Heart right ventricle (tissue), 16 donors: ENCODE data around the gene PAPPA. TPM values are rescaled to one million over a fixed set of nuclear protein-coding genes. Genes with fewer than 3 reads are reported as not detected.

ENCODE experiments used
- ATAC-seq, 8 donors: fragments of 200-7000 bp; cut with Tn5 transposase; one replicate each; pipeline ENCODE4 v1.9.1; 2020; ENCODE audit warnings: mild to moderate bottlenecking in 8 of 8, moderate library complexity in 8 of 8, moderate number of reproducible peaks in 1 of 8
- DNase-seq, 2 donors: peaks; one replicate each; pipeline ENCODE4 v3.0.0-alpha.2; 2020
- H3K27ac ChIP-seq, 10 donors: fragments of 200-600 bp; sonication (generic) in 2 of 10; one replicate each; pipeline versions ENCODE4 v1.5.0 to v1.8.0; 2020 to 2022; ENCODE audit warnings: mild to moderate bottlenecking in 3 of 10
- H3K27me3 ChIP-seq, 7 donors: fragments of 200-600 bp; one replicate each; pipeline ENCODE4 v1.8.0; 2021 to 2022; ENCODE audit warnings: mild to moderate bottlenecking in 2 of 7
- H3K36me3 ChIP-seq, 9 donors: fragments of 200-600 bp; sonication (generic) in 1 of 9; one replicate each; pipeline versions ENCODE4 v1.5.0 to v1.8.0; 2020 to 2022; ENCODE audit warnings: mild to moderate bottlenecking in 2 of 9
- H3K4me1 ChIP-seq, 9 donors: fragments of 200-600 bp; sonication (generic) in 1 of 9; one replicate each; pipeline versions ENCODE4 v1.5.0 to v1.8.0; 2020 to 2022; ENCODE audit warnings: mild to moderate bottlenecking in 4 of 9
- H3K4me3 ChIP-seq, 10 donors: fragments of 200-600 bp; sonication (generic) in 2 of 10; one replicate each; pipeline versions ENCODE4 v1.5.0 to v1.8.0; 2020 to 2022; ENCODE audit warnings: mild to moderate bottlenecking in 7 of 10, moderate library complexity in 2 of 10
- H3K9me3 ChIP-seq, 11 donors: fragments of 200-600 bp in 10 of 11; sonication (generic) in 2 of 11; one replicate each; pipeline versions ENCODE4 v1.5.0 to v1.8.0; 2013 to 2022; ENCODE audit warnings: mild to moderate bottlenecking in 2 of 11, control low read depth in 1 of 11, moderate library complexity in 1 of 11
- CTCF ChIP-seq, 9 donors: fragments of 200-600 bp; sonication (generic) in 2 of 9; IDR thresholded peaks; one replicate each; pipeline versions ENCODE4 v1.5.0 to v1.8.0; 2021 to 2022; ENCODE audit warnings: antibody characterized with exemption in 9 of 9, mild to moderate bottlenecking in 5 of 9, moderate library complexity in 1 of 9
- WGBS, 2 donors: extraction: QIAGEN DNeasy Blood & Tissue Kit; methylation state at CpG; one replicate each; pipeline ENCODE4 v1.1.7; 2013; ENCODE audit warnings: inconsistent platforms in 1 of 2; 5-methylcytosine and 5-hydroxymethylcytosine counted together
- intact Hi-C, 10 donors: fragments of 100-400 bp; cut with DNase I; formaldehyde crosslinking; loops; one replicate each; pipeline versions ENCODE4 v1.11.1 to v1.14.2; 2022
- polyA plus RNA-seq, 2 donors: library from polyadenylated mRNA; stranded (reverse); fragments of 200-250 nt; gene quantifications; one replicate each; pipeline ENCODE4 v1.2.3, GENCODE V29; 2013
- total RNA-seq, 10 donors: library from RNA; stranded (reverse); fragmentation: NEBNext Ultra II Directional in 3 of 10; extraction: Animal tissue kit (Norgen Biotek cat#: 25700) in 3 of 10; gene quantifications; one replicate each; pipeline versions ENCODE4 v1.2.1 to v1.2.4, GENCODE V29; 2021 to 2023
- donor health status: Arrhythmogenic right ventricular cardiomyopathy.
- donor health status: ischemic (EF 13 %, LVEDD 7.1; RV severe dilation, severe dysfunction).
- donor health status: healthy with polysubstance abuse.
- donor health status: DM: no; HTN: yes; CAD: no.
- donor health status: DM: no; HTN: no; CAD: no.
- donor health status: ischemic (EF 25% LVEDD 6.9; RV normal size, moderate dysfunction).
- donor health status: ischemic (EF 25% LVEDD 5.7; RV mildly dilated, moderate dysfunction).
- donor health status: healthy.
- donor health status: DM: yes; HTN: yes; CAD: no.
- donor health status: Ischemic cardiomyopathy.
- donor health status: ischemic (EF 35%, LVEDD 5.7; RV mildly dilated, moderate dysfunction).
- donor health status: nonischemic (EF 11% LVEDD 7.7; RV severe dilation, severe dysfunction).
- donor health status: DM: yes; HTN: yes; CAD: no.
- donor health status: PGD.
- donor health status: ischemic (EF 29% LVEDD 5.4; RV normal size, mild dysfunction).
- donor health status: nonischemic (EF 23%, LVEDD 6.1; RV moderate dilation, normal function).

PAPPA gene
- total and polyA plus RNA-seq, 12 donors: 0.15 to 3.4 (median 1.2) TPM

DNA sequence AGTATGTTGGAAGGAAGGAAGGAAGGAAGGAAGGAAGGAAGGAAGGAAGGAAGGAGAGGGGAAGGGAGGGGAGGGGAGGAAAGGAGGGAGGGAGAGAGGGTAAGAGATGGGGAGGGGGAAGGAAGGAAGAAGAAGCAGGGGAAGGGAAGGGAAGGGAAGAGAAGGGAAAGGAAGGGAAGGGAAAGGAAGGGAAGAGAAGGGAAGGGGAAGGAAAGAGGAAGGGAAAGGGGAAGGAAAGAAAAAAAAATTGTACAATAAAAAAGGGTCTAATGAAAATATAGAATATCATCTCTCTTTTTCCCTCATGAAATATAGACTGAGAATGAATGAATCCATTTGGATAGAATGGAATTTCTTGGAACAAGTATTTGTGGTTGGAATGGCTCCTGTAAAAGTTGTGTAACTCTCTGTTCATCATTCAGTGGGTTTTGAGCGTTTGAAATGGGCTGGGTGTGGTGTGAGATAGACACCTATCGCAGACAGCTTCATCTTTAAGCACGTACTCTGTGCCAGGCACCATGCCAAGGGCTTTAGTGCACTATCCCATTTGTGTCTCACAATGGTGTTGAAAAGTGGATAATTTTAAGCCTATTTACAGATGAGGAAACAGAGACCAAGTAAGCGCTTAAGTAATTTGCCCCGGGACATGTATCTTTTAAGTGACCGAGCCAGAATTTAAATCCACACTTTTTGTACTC is 11.6 kb upstream of the PAPPA start:
- ATAC-seq (no peak), DNase-seq (no peak)
- 71 to 72% methylated on average over 6 of the region's 6 CpGs for WGBS, 2 donors
- peaks cover 0 to 19% (median 0%) of the 10 kb centered on the region in 7 donors for H3K27me3 ChIP-seq
- TF ChIP-seq CTCF (IDR thresholded peaks at IDR 0.05): no peak
- no peak overlapping the region for H3K27ac ChIP-seq
- no peaks in the 10 kb centered on the region for H3K9me3 ChIP-seq
- no peak overlapping the region for H3K4me3 ChIP-seq
- no peaks in the 10 kb centered on the region for H3K4me1 ChIP-seq
- intact Hi-C loops: loop anchor here in 2 of 10 donors (10.0 kb wide), 2 partner anchors 257 to 547 kb away; no protein-coding TSS in a partner anchor
- H3K36me3 ChIP-seq: no peaks in the 10 kb centered on the region

DNA sequence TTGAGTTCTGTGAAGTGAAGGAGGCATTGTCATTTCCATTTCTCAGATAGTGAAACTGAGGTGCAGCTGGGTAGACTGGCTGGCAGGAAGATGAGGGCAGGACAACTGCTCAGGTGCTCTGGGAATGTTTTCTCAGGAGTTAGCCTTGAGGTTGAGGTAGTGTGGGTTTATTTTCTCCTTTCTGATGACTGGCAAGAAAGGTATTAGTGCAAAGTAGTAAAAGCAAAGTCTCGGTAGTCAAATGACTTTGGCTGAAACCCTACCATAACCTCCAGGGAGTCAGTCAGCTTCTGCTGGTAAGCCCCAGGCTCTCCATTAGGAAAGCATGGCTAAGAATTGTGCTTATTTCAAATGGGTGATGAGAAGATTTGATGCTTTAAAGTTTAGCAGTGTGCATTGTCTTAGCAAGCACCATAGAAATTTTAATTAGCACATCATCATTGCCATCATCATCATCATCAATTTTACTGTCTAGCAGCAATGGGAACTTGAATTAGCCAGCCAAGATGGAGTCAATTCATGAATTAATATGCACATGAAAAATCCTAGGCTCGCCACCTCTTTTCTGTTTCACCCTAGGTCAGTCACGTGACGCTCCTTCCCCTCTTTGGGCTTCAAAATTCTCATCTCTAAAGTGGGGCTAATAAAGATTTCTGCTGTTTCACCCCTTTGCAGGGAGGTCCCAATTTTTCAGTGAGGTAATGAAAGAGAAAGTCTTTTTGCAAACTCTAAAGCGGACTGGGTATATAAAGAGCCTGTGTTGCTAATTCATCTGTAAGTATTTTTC is 10.7 kb upstream of the PAPPA start:
- Histone ChIP-seq H3K36me3 (no peaks in the 10 kb centered on the region), H3K9me3 (no peaks in the 10 kb centered on the region), H3K27ac (no peak overlapping the region), H3K4me1 (no peaks in the 10 kb centered on the region), H3K27me3 (peaks cover 0 to 21% (median 0%) of the 10 kb centered on the region in 7 donors), H3K4me3 (no peak overlapping the region)
- DNase-seq (no peak), ATAC-seq (no peak)
- no peak for TF ChIP-seq CTCF (IDR thresholded peaks at IDR 0.05)
- WGBS, 2 donors: 81 to 88% methylated on average over 5 of the region's 5 CpGs
- intact Hi-C loops: loop anchor here in 2 of 10 donors (10.0 kb wide), 2 partner anchors 258 to 548 kb away; no protein-coding TSS in a partner anchor

DNA sequence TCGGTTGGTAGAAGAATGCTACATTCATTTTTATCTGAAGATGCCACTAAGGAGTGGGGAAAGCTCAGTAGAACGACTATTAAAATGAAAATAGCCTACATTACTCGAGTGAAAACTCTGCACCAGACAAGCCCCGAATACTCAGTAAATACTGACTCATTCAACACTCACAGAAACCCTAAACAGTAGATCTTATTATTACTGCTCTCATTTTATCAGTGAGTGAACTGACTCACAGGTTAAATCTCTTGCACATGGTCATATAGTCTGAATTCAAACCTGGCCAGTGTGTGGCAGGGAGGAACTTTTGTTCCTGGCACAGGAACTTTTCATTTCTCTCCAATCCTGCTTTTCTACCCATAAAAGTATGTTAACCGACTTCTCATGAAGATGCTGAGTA is 9.6 kb upstream of the PAPPA start:
- Histone ChIP-seq H3K36me3 (no peaks in the 10 kb centered on the region), H3K27me3 (peaks cover 0 to 31% (median 0%) of the 10 kb centered on the region in 7 donors), H3K27ac (no peak overlapping the region), H3K9me3 (no peaks in the 10 kb centered on the region), H3K4me3 (no peak overlapping the region), H3K4me1 (no peaks in the 10 kb centered on the region)
- no peak for DNase-seq
- ATAC-seq: no peak
- intact Hi-C loops: loop anchor here in 2 of 10 donors (10.0 kb wide), 2 partner anchors 259 to 549 kb away; no protein-coding TSS in a partner anchor
- no peak for TF ChIP-seq CTCF (IDR thresholded peaks at IDR 0.05)
- 68 to 69% methylated on average over 5 of the region's 5 CpGs for WGBS, 2 donors

DNA sequence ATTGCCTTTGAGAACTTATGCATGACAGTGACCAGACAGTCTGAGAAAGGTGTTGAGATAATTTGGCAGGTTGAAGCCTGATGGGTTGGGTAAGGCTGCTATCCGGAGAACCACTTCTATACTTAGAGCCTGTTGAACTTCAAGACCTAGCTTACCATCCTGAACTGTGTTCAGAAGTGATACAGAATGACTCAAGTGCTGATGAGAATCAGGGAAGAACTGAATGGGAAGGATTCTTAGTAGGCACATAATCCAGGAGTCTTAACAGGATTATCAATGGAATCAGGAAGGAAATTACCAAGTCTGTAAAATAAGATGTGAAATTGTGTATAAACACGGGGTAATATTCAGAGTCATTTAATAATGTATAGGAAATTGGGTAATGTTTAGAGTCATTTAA is 9.0 kb upstream of the PAPPA start:
- Histone ChIP-seq H3K36me3 (no peaks in the 10 kb centered on the region), H3K4me1 (no peaks in the 10 kb centered on the region), H3K27ac (no peak overlapping the region), H3K4me3 (no peak overlapping the region), H3K9me3 (no peaks in the 10 kb centered on the region), H3K27me3 (peaks cover 0 to 28% (median 0%) of the 10 kb centered on the region in 7 donors)
- no peak for TF ChIP-seq CTCF (IDR thresholded peaks at IDR 0.05)
- WGBS, 2 donors: 77 to 86% methylated on average over 2 of the region's 2 CpGs
- ATAC-seq: no peak
- DNase-seq: no peak
- intact Hi-C loops: loop anchor here in 2 of 10 donors (10.0 kb wide), 2 partner anchors 260 to 550 kb away; no protein-coding TSS in a partner anchor
